Erythroblast (primary cell): ENCODE results near the gene ZP1.

Experiments
- DNase-seq, 2 experiments: peaks; one replicate each; lab custom pipeline; 2025; lab: John Stamatoyannopoulos, UW
- GATA1 ChIP-seq: IDR thresholded peaks from 2 replicates; pipeline ENCODE4 v1.6.1; 2011; ENCODE audit warnings: low read depth, mild to moderate bottlenecking, control low read depth, low read length, moderate library complexity
- POLR2A ChIP-seq: IDR thresholded peaks from 2 replicates; pipeline ENCODE4 v1.6.1; 2011; ENCODE audit warnings: mild to moderate bottlenecking, low read length

The ZP1 gene

GRCh38 chr11:60889869-60890311 lies 22.5 kb downstream of the ZP1 start:
- no peak for DNase-seq
- TF ChIP-seq GATA1, result no peak
- no peak for TF ChIP-seq POLR2A

GRCh38 chr11:60890696-60891095 lies 23.4 kb downstream of the ZP1 start:
- TF ChIP-seq POLR2A, result no peak

GRCh38 chr11:60891103-60891741 lies 23.9 kb downstream of the ZP1 start:
- TF ChIP-seq POLR2A (no peak), GATA1 (peak; percentile 8)
- DNase-seq, result peak; percentile 88 to 90

More at GRCh38 chr11:60890696-60891095, 23.4 kb downstream of the ZP1 start:
- no peak for DNase-seq

GRCh38 chr11:60895687-60896086 lies 28.3 kb downstream of the ZP1 start:
- no peak for DNase-seq
- TF ChIP-seq POLR2A, result no peak

GRCh38 chr11:60897496-60897895 lies 30.2 kb downstream of the ZP1 start:
- no peak for DNase-seq
- TF ChIP-seq POLR2A (no peak), GATA1 (no peak)

GRCh38 chr11:60899046-60899936 lies 31.9 kb downstream of the ZP1 start:
- DNase-seq, result peak; percentile 78 to 85
- TF ChIP-seq GATA1, result no peak
- TF ChIP-seq POLR2A, result no peak

GRCh38 chr11:60899977-60900376 lies 32.6 kb downstream of the ZP1 start:
- no peak for DNase-seq
- no peak for TF ChIP-seq GATA1
- no peak for TF ChIP-seq POLR2A

GRCh38 chr11:60900673-60901404 lies 33.5 kb downstream of the ZP1 start:
- TF ChIP-seq POLR2A (no peak), GATA1 (no peak)
- DNase-seq, result no peak

GRCh38 chr11:60902625-60903024 lies 35.3 kb downstream of the ZP1 start:
- DNase-seq, result no peak
- no peak for TF ChIP-seq POLR2A
- no peak for TF ChIP-seq GATA1

- DNase-seq, result no peak
- TF ChIP-seq GATA1 (no peak), POLR2A (no peak)
Measured at GRCh38 chr11:60905047-60905446, 37.7 kb downstream of the ZP1 start.

GRCh38 chr11:60905551-60906113 lies 38.3 kb downstream of the ZP1 start:
- no peak for TF ChIP-seq POLR2A
- no peak for TF ChIP-seq GATA1
- DNase-seq, result peak; percentile 55 to 64

- no peak for TF ChIP-seq GATA1
- peak; percentile 88 for TF ChIP-seq POLR2A
- peak; percentile 96 for DNase-seq
Measured at GRCh38 chr11:60906132-60906972, 39.0 kb downstream of the ZP1 start, which contains the start of gene PRPF19. Gene PRPF19 (minus strand): TSS chr11:60906585. CDS start chr11:60906382, 203 bp downstream.
